ENCODE data around the gene ZNF212.

- no peak for TF ChIP-seq CTCF (IDR thresholded peaks at IDR 0.05; ENCODE audit: extremely low read depth in 1 of 2, insufficient read depth in 1 of 2, low read depth in 1 of 2, low read length in 2 of 2)
- no peak for TF ChIP-seq JUN (IDR thresholded peaks at IDR 0.05; ENCODE audit: borderline replicate concordance, insufficient read depth, insufficient read length, low read depth)
- no peak for TF ChIP-seq EZH2 (IDR thresholded peaks at IDR 0.05; ENCODE audit: borderline replicate concordance, low read depth, low read length, severe bottlenecking)
- TF ChIP-seq POLR2A (IDR thresholded peaks at IDR 0.05; ENCODE audit: low read depth, low read length) = no peak
These were observed 48.2 kb downstream of the ZNF212 start for GRCh38 chr7:149287622-149288021.
